Measurements from ENCODE around the gene AK1.

AK1 gene

GRCh38 chr9:127877566-127877998 is at the start of gene AK1:
AK1 (minus strand) TSS chr9:127877675; CDS start chr9:127874617, 3,058 bp downstream.
- no peak for DNase-seq (ENCODE audit: low read depth)

- DNase-seq (ENCODE audit: low read depth): no peak
Observed at GRCh38 chr9:127926906-127927200, 49.4 kb upstream of the AK1 start.

- DNase-seq (ENCODE audit: low read depth): no peak
Observed at GRCh38 chr9:127925959-127926905, 48.8 kb upstream of the AK1 start.

GRCh38 chr9:127924736-127925444 is 47.4 kb upstream of the AK1 start:
- no peak for DNase-seq (ENCODE audit: low read depth)

GRCh38 chr9:127923771-127924170 is 46.3 kb upstream of the AK1 start:
- no peak for DNase-seq (ENCODE audit: low read depth)

GRCh38 chr9:127923046-127923445 is 45.6 kb upstream of the AK1 start:
- DNase-seq (ENCODE audit: low read depth): no peak

GRCh38 chr9:127921557-127922120 is 44.2 kb upstream of the AK1 start:
- peak; percentile 65 for DNase-seq (ENCODE audit: low read depth)

GRCh38 chr9:127920794-127921193 is 43.3 kb upstream of the AK1 start:
- DNase-seq (ENCODE audit: low read depth): no peak

- no peak for DNase-seq (ENCODE audit: low read depth)
Observed at GRCh38 chr9:127919253-127919815, 41.9 kb upstream of the AK1 start.

GRCh38 chr9:127918183-127919107 is 41.0 kb upstream of the AK1 start:
- no peak for DNase-seq (ENCODE audit: low read depth)

- no peak for DNase-seq (ENCODE audit: low read depth)
Observed at GRCh38 chr9:127917603-127918002, 40.1 kb upstream of the AK1 start.

GRCh38 chr9:127916720-127917581 is 39.5 kb upstream of the AK1 start, which contains the start of gene ST6GALNAC4:
ST6GALNAC4 (minus strand) TSS chr9:127917041; CDS start chr9:127916419, 622 bp downstream.
- DNase-seq (ENCODE audit: low read depth): peak; percentile 94

- DNase-seq (ENCODE audit: low read depth): no peak
Observed at GRCh38 chr9:127915801-127916719, 38.6 kb upstream of the AK1 start.

- DNase-seq (ENCODE audit: low read depth): no peak
Observed at GRCh38 chr9:127915325-127915752, 37.9 kb upstream of the AK1 start.

GRCh38 chr9:127913682-127914081 is 36.2 kb upstream of the AK1 start:
- DNase-seq (ENCODE audit: low read depth): no peak

- no peak for DNase-seq (ENCODE audit: low read depth)
Observed at GRCh38 chr9:127912882-127913281, 35.4 kb upstream of the AK1 start.

GRCh38 chr9:127912296-127912695 is 34.8 kb upstream of the AK1 start:
- DNase-seq (ENCODE audit: low read depth): no peak

- DNase-seq (ENCODE audit: low read depth): no peak
Observed at GRCh38 chr9:127910613-127911205, 33.2 kb upstream of the AK1 start.

- no peak for DNase-seq (ENCODE audit: low read depth)
Observed at GRCh38 chr9:127909839-127910273, 32.4 kb upstream of the AK1 start.

Data from stimulated activated CD8-positive, alpha-beta memory T cell treated with anti-CD3 and anti-CD28 coated beads, Interleukin-4, amount 100 ng/mL, for 24 hours (primary cell).